H9 (cell line): Measurements from ENCODE around the gene TMEM54. TPM values are rescaled to one million over a fixed set of nuclear protein-coding genes. Genes with fewer than 3 reads are reported as not detected.

ENCODE experiments used
- DNase-seq: peaks from one replicate; pipeline ENCODE4 v3.0.0-alpha.2; 2017
- H2AFZ ChIP-seq: one replicate; pipeline ENCODE4 v1.6.1; 2013; ENCODE audit warnings: mild to moderate bottlenecking, low read length, control low read depth, moderate library complexity
- H2AK5ac ChIP-seq: 2 replicates; pipeline ENCODE4 v1.6.1; 2013; ENCODE audit warnings: low read length, control low read depth, mixed read lengths; ENCODE audit not compliant: insufficient read length
- H2BK120ac ChIP-seq: one replicate; pipeline ENCODE4 v1.6.1; 2013; ENCODE audit warnings: low read depth, mild to moderate bottlenecking, low read length, control low read depth, inconsistent platforms; ENCODE audit not compliant: poor library complexity, severe bottlenecking
- H2BK12ac ChIP-seq: 2 replicates; pipeline ENCODE4 v1.6.1; 2013; ENCODE audit warnings: low read length, control low read depth, mixed read lengths, low read depth; ENCODE audit not compliant: insufficient read length
- H2BK15ac ChIP-seq: 2 replicates; pipeline ENCODE4 v1.6.1; 2013; ENCODE audit warnings: low read depth, low read length, control low read depth
- H2BK20ac ChIP-seq: one replicate; pipeline ENCODE4 v1.6.1; 2013; ENCODE audit warnings: low read depth, mild to moderate bottlenecking, low read length, control low read depth, inconsistent platforms; ENCODE audit not compliant: poor library complexity, severe bottlenecking
- H2BK5ac ChIP-seq: 2 replicates; pipeline ENCODE4 v1.6.1; 2013; ENCODE audit warnings: low read length, control low read depth, mixed read lengths; ENCODE audit not compliant: insufficient read length
- H3K14ac ChIP-seq: 2 replicates; pipeline ENCODE4 v1.6.1; 2013; ENCODE audit warnings: low read length, control low read depth; ENCODE audit not compliant: insufficient read depth
- H3K18ac ChIP-seq: 2 replicates; pipeline ENCODE4 v1.6.1; 2013; ENCODE audit warnings: low read depth, mild to moderate bottlenecking, mixed read lengths, low read length, control low read depth; ENCODE audit not compliant: insufficient read length
- H3K23ac ChIP-seq: 2 replicates; pipeline ENCODE4 v1.6.1; 2013; ENCODE audit warnings: low read length, control low read depth, mixed read lengths, low read depth; ENCODE audit not compliant: insufficient read length
- H3K23me2 ChIP-seq: 2 replicates; pipeline ENCODE4 v1.6.1; 2013; ENCODE audit warnings: low read depth, mild to moderate bottlenecking, mixed read lengths, low read length, control low read depth; ENCODE audit not compliant: insufficient read length, poor library complexity, severe bottlenecking
- H3K27ac ChIP-seq: 2 replicates; pipeline ENCODE4 v1.5.1; 2013; ENCODE audit warnings: low read length, control low read depth, mixed read lengths, low read depth; ENCODE audit not compliant: insufficient read length
- H3K27me3 ChIP-seq: 2 replicates; pipeline ENCODE4 v1.6.1; 2013; ENCODE audit warnings: low read length, control low read depth, inconsistent platforms; ENCODE audit not compliant: insufficient read depth
- H3K4ac ChIP-seq: 2 replicates; pipeline ENCODE4 v1.6.1; 2013; ENCODE audit warnings: low read depth, mild to moderate bottlenecking, control low read depth, inconsistent platforms, low read length, moderate library complexity
- H3K4me1 ChIP-seq: 2 replicates; pipeline ENCODE4 v1.6.1; 2013; ENCODE audit warnings: low read length, control low read depth, inconsistent platforms; ENCODE audit not compliant: insufficient read depth
- H3K4me2 ChIP-seq: 2 replicates; pipeline ENCODE4 v1.6.1; 2013; ENCODE audit warnings: low read length, control low read depth, mixed read lengths; ENCODE audit not compliant: insufficient read length, insufficient read depth
- H3K56ac ChIP-seq: 2 replicates; pipeline ENCODE4 v1.6.1; 2013; ENCODE audit warnings: low read depth, mild to moderate bottlenecking, mixed read lengths, low read length, control low read depth; ENCODE audit not compliant: insufficient read length
- H3K79me1 ChIP-seq: 2 replicates; pipeline ENCODE4 v1.6.1; 2013; ENCODE audit warnings: low read depth, mild to moderate bottlenecking, moderate library complexity, low read length, control low read depth, inconsistent platforms; ENCODE audit not compliant: insufficient read depth, poor library complexity, severe bottlenecking
- H3K79me2 ChIP-seq: 2 replicates; pipeline ENCODE4 v1.6.1; 2013; ENCODE audit warnings: low read length, control low read depth, inconsistent platforms; ENCODE audit not compliant: insufficient read depth
- H3K9ac ChIP-seq: 2 replicates; pipeline ENCODE4 v1.6.1; 2013; ENCODE audit warnings: low read length, control low read depth, mixed read lengths; ENCODE audit not compliant: insufficient read length; ENCODE audit errors: extremely low read depth
- H3K9me3 ChIP-seq: one replicate; pipeline ENCODE4 v1.6.1; 2013; ENCODE audit warnings: low read depth, low read length, inconsistent platforms; ENCODE audit not compliant: control insufficient read depth
- H3T11ph ChIP-seq: one replicate; pipeline ENCODE4 v1.6.1; 2013; ENCODE audit warnings: mild to moderate bottlenecking, low read length, control low read depth, inconsistent platforms
- H4K20me1 ChIP-seq: one replicate; pipeline ENCODE4 v1.6.1; 2013; ENCODE audit not compliant: control insufficient read depth, insufficient read length, insufficient read depth
- H4K5ac ChIP-seq: 2 replicates; pipeline ENCODE4 v1.6.1; 2013; ENCODE audit warnings: low read depth, mild to moderate bottlenecking, mixed read lengths, low read length, control low read depth; ENCODE audit not compliant: insufficient read length
- H4K8ac ChIP-seq: replicated peaks from 2 replicates; pipeline ENCODE4 v1.6.1; 2013; ENCODE audit warnings: low read length, control low read depth, mixed read lengths, low read depth; ENCODE audit not compliant: insufficient read length
- H4K91ac ChIP-seq: 2 replicates; pipeline ENCODE4 v1.6.1; 2013; ENCODE audit warnings: low read depth, mild to moderate bottlenecking, moderate library complexity, mixed read lengths, low read length, control low read depth; ENCODE audit not compliant: insufficient read length
- H3K27ac Mint-ChIP-seq, 3 experiments: 2 replicates in 2 of 3; 3 replicates in 1 of 3; pipeline ENCODE4 v1.8.0; 2020 to 2021; ENCODE audit warnings: mixed read lengths in 3 of 3, mild to moderate bottlenecking in 1 of 3, moderate library complexity in 1 of 3
- H3K27me3 Mint-ChIP-seq: 2 replicates; pipeline ENCODE4 v1.8.0; 2021; ENCODE audit warnings: low read depth, mild to moderate bottlenecking, moderate library complexity, mixed read lengths
- H3K36me3 Mint-ChIP-seq, 3 experiments: 2 replicates in 2 of 3; 3 replicates in 1 of 3; pipeline ENCODE4 v1.8.0; 2020 to 2021; ENCODE audit warnings: low read depth in 3 of 3, mixed read lengths in 3 of 3; ENCODE audit not compliant: insufficient read depth in 1 of 3
- H3K4me1 Mint-ChIP-seq, 2 experiments: 2 replicates each; pipeline ENCODE4 v1.8.0; 2020; ENCODE audit warnings: mixed read lengths in 2 of 2
- H3K4me3 Mint-ChIP-seq, 2 experiments: 2 replicates in 1 of 2; 3 replicates in 1 of 2; pipeline ENCODE4 v1.8.0; 2020 to 2021; ENCODE audit warnings: mild to moderate bottlenecking in 2 of 2, mixed read lengths in 2 of 2, moderate library complexity in 1 of 2
- H3K9me3 Mint-ChIP-seq, 2 experiments: 2 replicates in 1 of 2; 3 replicates in 1 of 2; pipeline ENCODE4 v1.8.0; 2020; ENCODE audit warnings: mild to moderate bottlenecking in 2 of 2, mixed read lengths in 2 of 2, moderate library complexity in 1 of 2
- WGBS: extraction: QIAGEN DNeasy Blood & Tissue Kit; methylation state at CpG from one replicate; pipeline ENCODE4 v1.1.7; 2013; ENCODE audit warnings: missing lambda C conversion rate, low lambda C conversion rate, mixed read lengths; ENCODE audit not compliant: insufficient read length; ENCODE audit errors: extremely low coverage; 5-methylcytosine and 5-hydroxymethylcytosine counted together
- total RNA-seq: library from RNA; stranded (reverse); gene quantifications from 2 replicates; pipeline ENCODE4 v1.2.1, GENCODE V29; 2021
- TF ChIP-seq, protein P1 (sequence below): fragments of 200-600 bp; sonication (generic); conservative IDR thresholded peaks from 3 replicates; pipeline ENCODE4 v1.8.0; 2021; ENCODE audit warnings: antibody characterized with exemption, mild to moderate bottlenecking

TMEM54 gene
- total RNA-seq, 1 experiment from 2014 or later: 17.2 TPM

DNA sequence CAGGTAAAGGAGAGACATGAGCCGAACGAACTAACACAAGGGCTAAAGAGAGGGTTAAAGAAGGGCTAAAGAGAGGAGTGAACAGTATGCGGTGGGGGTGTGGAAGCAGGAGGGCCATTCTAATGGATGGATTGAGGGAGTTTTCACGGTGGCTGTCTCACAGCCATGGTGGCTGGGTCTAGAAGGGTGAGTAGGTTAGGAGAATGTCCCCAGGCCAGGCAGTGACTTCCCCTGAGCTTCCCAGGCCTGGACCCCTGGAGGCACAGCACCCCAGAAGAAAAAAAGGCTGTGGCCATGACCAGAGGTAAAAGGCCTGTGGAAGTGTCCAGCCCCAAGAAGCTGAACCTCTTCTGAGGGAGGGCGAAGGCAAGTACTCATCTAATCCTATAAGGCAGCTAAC, 34.0 kb downstream of the TMEM54 start:
- no peak overlapping the region for H3K4ac ChIP-seq
- H3K56ac ChIP-seq: no peak overlapping the region
- no peak overlapping the region for H2BK5ac ChIP-seq
- H3K79me1 ChIP-seq: no peaks in the 10 kb centered on the region
- no peaks in the 10 kb centered on the region for H4K20me1 ChIP-seq
- no peak overlapping the region for H4K8ac ChIP-seq
- no peak overlapping the region for H2BK12ac ChIP-seq
- H2BK120ac ChIP-seq: no peak overlapping the region
- no peak overlapping the region for H3K27ac Mint-ChIP-seq
- no peak overlapping the region for H3K9ac ChIP-seq
- H2AFZ ChIP-seq: no peak overlapping the region
- no peak overlapping the region for H2BK15ac ChIP-seq
- peaks cover 36% of the 10 kb centered on the region for H3K27me3 Mint-ChIP-seq
- TF ChIP-seq, protein P1, sequence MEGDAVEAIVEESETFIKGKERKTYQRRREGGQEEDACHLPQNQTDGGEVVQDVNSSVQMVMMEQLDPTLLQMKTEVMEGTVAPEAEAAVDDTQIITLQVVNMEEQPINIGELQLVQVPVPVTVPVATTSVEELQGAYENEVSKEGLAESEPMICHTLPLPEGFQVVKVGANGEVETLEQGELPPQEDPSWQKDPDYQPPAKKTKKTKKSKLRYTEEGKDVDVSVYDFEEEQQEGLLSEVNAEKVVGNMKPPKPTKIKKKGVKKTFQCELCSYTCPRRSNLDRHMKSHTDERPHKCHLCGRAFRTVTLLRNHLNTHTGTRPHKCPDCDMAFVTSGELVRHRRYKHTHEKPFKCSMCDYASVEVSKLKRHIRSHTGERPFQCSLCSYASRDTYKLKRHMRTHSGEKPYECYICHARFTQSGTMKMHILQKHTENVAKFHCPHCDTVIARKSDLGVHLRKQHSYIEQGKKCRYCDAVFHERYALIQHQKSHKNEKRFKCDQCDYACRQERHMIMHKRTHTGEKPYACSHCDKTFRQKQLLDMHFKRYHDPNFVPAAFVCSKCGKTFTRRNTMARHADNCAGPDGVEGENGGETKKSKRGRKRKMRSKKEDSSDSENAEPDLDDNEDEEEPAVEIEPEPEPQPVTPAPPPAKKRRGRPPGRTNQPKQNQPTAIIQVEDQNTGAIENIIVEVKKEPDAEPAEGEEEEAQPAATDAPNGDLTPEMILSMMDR: no peak
- no peak overlapping the region for H3K4me2 ChIP-seq
- no peak for DNase-seq
- H4K91ac ChIP-seq: no peak overlapping the region
- no peaks in the 10 kb centered on the region for H3K79me2 ChIP-seq
- peaks cover 5 to 23% (median 18%) of the 10 kb centered on the region in 3 experiments for H3K36me3 Mint-ChIP-seq
- H3K9me3 Mint-ChIP-seq: no peaks in the 10 kb centered on the region
- H3K14ac ChIP-seq: no peak overlapping the region
- H4K5ac ChIP-seq: no peak overlapping the region
- no peak overlapping the region for H3K27ac ChIP-seq
- H3K9me3 ChIP-seq: no peaks in the 10 kb centered on the region
- H3K23ac ChIP-seq: no peak overlapping the region
- H3K4me3 Mint-ChIP-seq: no peak overlapping the region
- H3K4me1 Mint-ChIP-seq: peaks cover 25 to 31% of the 10 kb centered on the region in 2 experiments
- peaks cover 4% of the 10 kb centered on the region for H3K23me2 ChIP-seq
- H3K18ac ChIP-seq: no peak overlapping the region
- no peak overlapping the region for H3T11ph ChIP-seq
- H2BK20ac ChIP-seq: no peak overlapping the region
- H3K27me3 ChIP-seq: peaks cover 20% of the 10 kb centered on the region; the same call in 1 of the 2 replicates
- H3K4me1 ChIP-seq: 0 out of 2 replicates have a peak, but pooled peaks cover 2% of the 10 kb centered on the region
- WGBS: no CpG with 5 or more reads among the region's 5 CpGs
- no peak overlapping the region for H2AK5ac ChIP-seq
